Osteoblast (primary cell): ENCODE data around the gene OSBPL1A. TPM values are rescaled to one million over a fixed set of nuclear protein-coding genes. Genes with fewer than 3 reads are reported as not detected.

Experiments
- DNase-seq: peaks from one replicate; pipeline ENCODE4 v3.0.0; 2011; ENCODE audit warnings: low spot score, mixed read lengths; ENCODE audit not compliant: insufficient read length; ENCODE audit errors: missing footprints
- H2AFZ ChIP-seq: 2 replicates; pipeline ENCODE4 v1.6.0; 2011; ENCODE audit warnings: mild to moderate bottlenecking, low read length
- H3K27ac ChIP-seq: 2 replicates; pipeline ENCODE4 v1.5.1; 2011; ENCODE audit warnings: mild to moderate bottlenecking, low read depth, low read length, moderate library complexity
- H3K27me3 ChIP-seq: 2 replicates; pipeline ENCODE4 v1.6.0; 2012; ENCODE audit warnings: mild to moderate bottlenecking, control low read depth, inconsistent platforms, low read length, moderate library complexity; ENCODE audit not compliant: insufficient read depth
- H3K36me3 ChIP-seq: 2 replicates; pipeline ENCODE4 v1.5.1; 2011; ENCODE audit warnings: mild to moderate bottlenecking, low read length, control low read depth, moderate library complexity; ENCODE audit not compliant: insufficient read depth
- H3K4me1 ChIP-seq: 2 replicates; pipeline ENCODE4 v1.5.1; 2011; ENCODE audit warnings: mild to moderate bottlenecking, low read length, control low read depth, moderate library complexity; ENCODE audit not compliant: insufficient read depth
- H3K4me2 ChIP-seq: 2 replicates; pipeline ENCODE4 v1.6.0; 2011; ENCODE audit warnings: mild to moderate bottlenecking, low read length; ENCODE audit not compliant: insufficient read depth
- H3K4me3 ChIP-seq: fragments of 200-600 bp; sonication (generic); 3 replicates; pipeline ENCODE4 v1.5.1; 2012; ENCODE audit warnings: mild to moderate bottlenecking, low read length, inconsistent platforms; ENCODE audit not compliant: insufficient read depth
- H3K79me2 ChIP-seq: 2 replicates; pipeline ENCODE4 v1.6.0; 2012; ENCODE audit warnings: mild to moderate bottlenecking, low read length, control low read depth, inconsistent platforms; ENCODE audit not compliant: insufficient read depth
- H3K9me3 ChIP-seq: 2 replicates; pipeline ENCODE4 v1.5.1; 2011; ENCODE audit warnings: low read depth, low read length, control low read depth
- H4K20me1 ChIP-seq: 2 replicates; pipeline ENCODE4 v1.6.0; 2012; ENCODE audit warnings: mild to moderate bottlenecking, low read length, control low read depth; ENCODE audit not compliant: insufficient read depth
- CTCF ChIP-seq: IDR thresholded peaks from 2 replicates; pipeline ENCODE4 v1.5.1; 2011; ENCODE audit warnings: mild to moderate bottlenecking, low read depth, low read length, moderate library complexity; ENCODE audit errors: extremely low read depth
- total RNA-seq: library from RNA; depleted of rRNA; stranded (reverse); fragments of >200 nt; gene quantifications from 2 replicates; pipeline ENCODE4 v1.2.3, GENCODE V29; 2012

Gene OSBPL1A
- total RNA-seq, 1 donor: 51.8 TPM

DNA sequence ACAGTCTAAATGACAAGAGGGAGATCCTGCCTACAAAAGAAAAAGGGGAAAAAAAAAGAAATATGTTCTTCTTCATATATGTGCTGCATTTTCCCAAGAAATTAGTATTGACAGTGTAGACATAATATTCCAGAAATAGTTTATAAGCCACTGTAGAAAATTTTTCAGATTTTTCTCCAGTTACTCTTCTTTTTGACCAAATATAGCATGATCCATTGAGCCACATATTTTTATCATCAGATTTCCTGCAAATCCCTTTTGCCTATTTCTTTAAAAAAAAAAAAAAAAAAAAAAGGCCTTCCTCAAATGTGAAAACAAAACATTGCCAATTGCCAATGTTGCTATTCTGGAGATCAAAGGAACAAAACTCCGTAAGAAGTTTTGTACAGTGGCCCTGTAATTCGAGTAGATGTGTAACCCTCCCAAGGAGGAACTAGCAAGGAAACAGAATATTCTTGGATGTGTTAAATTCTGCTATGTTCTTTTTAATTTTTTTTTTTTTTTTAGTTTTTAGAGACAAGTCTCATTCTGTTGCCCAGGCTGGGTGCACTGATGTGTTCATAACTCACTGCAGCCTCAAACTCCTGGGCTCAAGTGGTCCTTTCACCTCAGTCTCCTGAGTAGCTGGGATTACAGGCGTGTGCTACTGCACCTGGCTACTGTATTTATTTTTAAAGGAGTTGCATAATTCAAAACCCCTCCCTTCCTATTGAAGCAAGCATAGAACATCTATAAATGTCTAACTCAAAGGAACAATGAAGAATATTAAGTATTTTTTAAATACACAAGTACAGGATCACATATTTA, 271.3 kb downstream of the OSBPL1A start:
- Histone ChIP-seq H3K27ac (no peak overlapping the region), H3K36me3 (peaks cover 5% of the 10 kb centered on the region), H2AFZ (no peak overlapping the region), H3K9me3 (no peaks in the 10 kb centered on the region), H3K4me2 (no peak overlapping the region), H4K20me1 (no peaks in the 10 kb centered on the region), H3K79me2 (no peaks in the 10 kb centered on the region), H3K4me1 (peaks cover 5% of the 10 kb centered on the region), H3K4me3 (no peak overlapping the region), H3K27me3 (no peaks in the 10 kb centered on the region)
- no peak for TF ChIP-seq CTCF
- no peak for DNase-seq

DNA sequence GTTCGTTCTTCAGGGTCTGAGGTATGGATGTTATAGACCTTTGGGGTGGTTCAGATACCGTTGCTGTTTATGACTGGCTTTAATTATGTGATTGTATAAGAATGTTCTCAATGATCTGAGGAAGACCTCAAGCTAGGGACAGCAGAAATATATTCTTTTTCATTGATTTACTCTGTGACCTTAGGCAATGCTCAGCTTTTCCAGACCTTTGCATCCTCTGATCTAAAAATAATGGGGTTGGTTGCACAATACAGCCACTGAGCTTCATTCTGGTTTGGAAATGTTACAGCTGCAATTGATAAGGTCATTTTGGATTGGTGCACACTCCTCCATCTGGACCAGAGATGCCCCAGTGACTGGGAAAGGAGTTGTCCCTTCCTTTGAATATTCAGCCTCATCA, 276.0 kb downstream of the OSBPL1A start:
- Histone ChIP-seq H3K9me3 (no peaks in the 10 kb centered on the region), H3K36me3 (peaks cover 13% of the 10 kb centered on the region), H4K20me1 (no peaks in the 10 kb centered on the region), H2AFZ (no peak overlapping the region), H3K27me3 (no peaks in the 10 kb centered on the region), H3K4me1 (peaks cover 5% of the 10 kb centered on the region), H3K4me3 (no peak overlapping the region), H3K27ac (no peak overlapping the region), H3K4me2 (no peak overlapping the region), H3K79me2 (no peaks in the 10 kb centered on the region)
- TF ChIP-seq CTCF: no peak
- DNase-seq: no peak

DNA sequence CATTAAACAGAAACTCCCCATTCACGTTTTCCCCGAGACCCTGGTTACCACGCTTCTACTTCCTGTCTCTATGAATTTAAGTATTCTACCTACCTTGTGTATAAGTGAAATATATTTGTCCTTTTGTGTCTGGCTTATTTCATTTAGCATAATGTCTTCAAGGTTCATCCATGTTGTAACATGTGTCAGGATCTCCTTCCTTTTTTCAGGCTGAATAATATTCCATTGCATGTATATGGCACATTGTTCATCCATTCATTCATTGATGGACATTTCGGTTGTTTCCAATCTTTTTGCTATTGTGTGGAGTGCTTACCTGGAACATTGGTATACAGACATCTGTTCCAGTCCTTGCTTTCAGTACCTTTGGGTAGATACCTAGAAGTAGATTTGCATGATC, 276.9 kb downstream of the OSBPL1A start:
- Histone ChIP-seq H3K27ac (no peak overlapping the region), H3K9me3 (no peaks in the 10 kb centered on the region), H3K27me3 (no peaks in the 10 kb centered on the region), H3K4me1 (peaks cover under 1% of the 10 kb centered on the region), H4K20me1 (no peaks in the 10 kb centered on the region), H3K4me2 (no peak overlapping the region), H3K4me3 (no peak overlapping the region), H3K79me2 (no peaks in the 10 kb centered on the region), H3K36me3 (peaks cover 13% of the 10 kb centered on the region), H2AFZ (no peak overlapping the region)
- DNase-seq: no peak
- no peak for TF ChIP-seq CTCF

GRCh38 chr18:24118750-24119577, 278.7 kb downstream of the OSBPL1A start:
- DNase-seq: peak; percentile 83
- no peaks in the 10 kb centered on the region for H3K27me3 ChIP-seq
- no peaks in the 10 kb centered on the region for H3K79me2 ChIP-seq
- no peaks in the 10 kb centered on the region for H4K20me1 ChIP-seq
- no peaks in the 10 kb centered on the region for H3K4me1 ChIP-seq
- no peak overlapping the region for H3K4me3 ChIP-seq
- H3K4me2 ChIP-seq: no peak overlapping the region
- peak; percentile 82 for TF ChIP-seq CTCF
- H3K9me3 ChIP-seq: no peaks in the 10 kb centered on the region
- no peak overlapping the region for H3K27ac ChIP-seq
- H2AFZ ChIP-seq: no peak overlapping the region
- peaks cover 13% of the 10 kb centered on the region for H3K36me3 ChIP-seq
